Breast epithelium (tissue), 3 donors: Measurements from ENCODE around the gene CLCNKB.

Experiments
- CTCF ChIP-seq, 3 donors: fragments of 450-650 bp; IDR thresholded peaks; one replicate each; pipeline ENCODE4 v1.5.1; 2016 to 2017; ENCODE audit warnings: antibody characterized with exemption in 3 of 3, mild to moderate bottlenecking in 3 of 3, moderate library complexity in 3 of 3
- POLR2A ChIP-seq: fragments of 450-650 bp; IDR thresholded peaks from one replicate; pipeline ENCODE4 v1.6.1; 2016; ENCODE audit warnings: antibody characterized with exemption, mild to moderate bottlenecking, moderate library complexity
- POLR2AphosphoS5 ChIP-seq, 3 donors: sonication (generic); formaldehyde crosslinking; IDR thresholded peaks; one replicate each; pipeline ENCODE4 v1.6.1; 2017; ENCODE audit warnings: antibody characterized with exemption in 3 of 3

- no peak for TF ChIP-seq CTCF (IDR thresholded peaks at IDR 0.05)
- TF ChIP-seq POLR2AphosphoS5 (IDR thresholded peaks at IDR 0.05) = no peak
- TF ChIP-seq POLR2A = no peak
These were observed 46.7 kb downstream of the CLCNKB start for GRCh38 chr1:16090076-16090826.
